WTC11 (cell line): ENCODE results near the gene TMEM235. TPM values are rescaled to one million over a fixed set of nuclear protein-coding genes. Genes with fewer than 3 reads are reported as not detected.

Experiments used
- ATAC-seq: fragments of 200-7000 bp; cut with Tn5 transposase; 2 replicates; pipeline ENCODE4 v1.10.0; 2021; ENCODE audit warnings: mild to moderate bottlenecking, moderate library complexity
- CTCF ChIA-PET: fragments of 300-600 bp; sonication (Branson Sonifier 250); formaldehyde crosslinking; loops from one replicate; lab custom pipeline; 2021; ENCODE audit warnings: antibody characterized with exemption; lab: Charles Lee
- POLR2A ChIA-PET: fragments of 350-600 bp; sonication (Branson Sonifier 250); formaldehyde crosslinking; loops from one replicate; lab custom pipeline; 2021; ENCODE audit warnings: antibody characterized with exemption; lab: Charles Lee
- DNase-seq: peaks from one replicate; pipeline ENCODE4 v3.0.0; 2021; ENCODE audit warnings: low spot score
- H3K27ac Mint-ChIP-seq: 2 replicates; pipeline ENCODE4 v1.8.0; 2021; ENCODE audit warnings: mixed read lengths
- H3K27me3 Mint-ChIP-seq: 2 replicates; pipeline ENCODE4 v1.8.0; 2021; ENCODE audit warnings: low read depth, mild to moderate bottlenecking, moderate library complexity, mixed read lengths
- H3K36me3 Mint-ChIP-seq: 2 replicates; pipeline ENCODE4 v1.8.0; 2021; ENCODE audit warnings: mixed read lengths
- H3K4me1 Mint-ChIP-seq: 2 replicates; pipeline ENCODE4 v1.8.0; 2022; ENCODE audit warnings: mixed read lengths
- H3K4me3 Mint-ChIP-seq: 2 replicates; pipeline ENCODE4 v1.8.0; 2021; ENCODE audit warnings: mild to moderate bottlenecking, moderate library complexity, mixed read lengths
- H3K9me3 Mint-ChIP-seq: 2 replicates; pipeline ENCODE4 v1.8.0; 2021; ENCODE audit warnings: mixed read lengths
- CREM ChIP-seq: sonication (generic); formaldehyde crosslinking; IDR thresholded peaks from 2 replicates; pipeline ENCODE4 v1.8.1; 2022; ENCODE audit warnings: mild to moderate bottlenecking, missing genetic modification reagents, moderate library complexity
- ELF4 ChIP-seq: sonication (generic); formaldehyde crosslinking; IDR thresholded peaks from 2 replicates; pipeline ENCODE4 v1.8.1; 2022; ENCODE audit warnings: low read depth, mild to moderate bottlenecking, moderate library complexity, missing genetic modification reagents
- FOXJ3 ChIP-seq: sonication (generic); formaldehyde crosslinking; IDR thresholded peaks from 2 replicates; pipeline ENCODE4 v1.9.0; 2021; ENCODE audit warnings: missing genetic modification reagents, mild to moderate bottlenecking, borderline replicate concordance
- IRF2 ChIP-seq: sonication (generic); formaldehyde crosslinking; IDR thresholded peaks from 2 replicates; pipeline ENCODE4 v1.8.0; 2022; ENCODE audit warnings: low read depth, missing genetic modification reagents, borderline replicate concordance
- JUN ChIP-seq: sonication (generic); formaldehyde crosslinking; IDR thresholded peaks from 2 replicates; pipeline ENCODE4 v1.8.0; 2023; ENCODE audit warnings: mild to moderate bottlenecking, missing genetic modification reagents
- KAT7 ChIP-seq: sonication (generic); formaldehyde crosslinking; IDR thresholded peaks from 2 replicates; pipeline ENCODE4 v1.8.1; 2023; ENCODE audit warnings: missing genetic modification reagents, mild to moderate bottlenecking, borderline replicate concordance
- MYBL2 ChIP-seq: sonication (generic); formaldehyde crosslinking; IDR thresholded peaks from 2 replicates; pipeline ENCODE4 v1.8.1; 2023; ENCODE audit warnings: mild to moderate bottlenecking, moderate library complexity, missing genetic modification reagents
- NFATC4 ChIP-seq: fragments of 250-450 bp; sonication (Bioruptor Pico); IDR thresholded peaks from 2 replicates; pipeline ENCODE4 v1.9.0; 2021; ENCODE audit warnings: mild to moderate bottlenecking
- NFYB ChIP-seq: sonication (generic); formaldehyde crosslinking; conservative IDR thresholded peaks from 2 replicates; pipeline ENCODE4 v1.8.0; 2022; ENCODE audit warnings: low read depth, missing genetic modification reagents
- NR3C1 ChIP-seq: sonication (generic); formaldehyde crosslinking; conservative IDR thresholded peaks from 2 replicates; pipeline ENCODE4 v1.8.1; 2023; ENCODE audit warnings: low read depth, mild to moderate bottlenecking, missing genetic modification reagents
- OVOL2 ChIP-seq: fragments of 250-450 bp; sonication (Bioruptor Pico); IDR thresholded peaks from 2 replicates; pipeline ENCODE4 v1.9.0; 2021; ENCODE audit warnings: mild to moderate bottlenecking, borderline replicate concordance
- PRRX2 ChIP-seq: fragments of 250-450 bp; sonication (Bioruptor Pico); IDR thresholded peaks from 2 replicates; pipeline ENCODE4 v1.8.0; 2021; ENCODE audit warnings: mild to moderate bottlenecking
- SMAD4 ChIP-seq: sonication (generic); formaldehyde crosslinking; IDR thresholded peaks from 2 replicates; pipeline ENCODE4 v1.8.0; 2022; ENCODE audit warnings: mild to moderate bottlenecking, missing genetic modification reagents
- SP1 ChIP-seq: sonication (generic); formaldehyde crosslinking; conservative IDR thresholded peaks from 2 replicates; pipeline ENCODE4 v1.8.1; 2022; ENCODE audit warnings: missing genetic modification reagents
- TEAD1 ChIP-seq: sonication (generic); formaldehyde crosslinking; IDR thresholded peaks from 2 replicates; pipeline ENCODE4 v1.8.0; 2022; ENCODE audit warnings: mild to moderate bottlenecking, missing genetic modification reagents
- ZNF263 ChIP-seq: sonication (generic); formaldehyde crosslinking; IDR thresholded peaks from 2 replicates; pipeline ENCODE4 v1.8.1; 2022; ENCODE audit warnings: low read depth, mild to moderate bottlenecking, moderate library complexity, missing genetic modification reagents
- ZNF396 ChIP-seq: fragments of 250-450 bp; sonication (Bioruptor Pico); IDR thresholded peaks from 2 replicates; pipeline ENCODE4 v1.8.0; 2021; ENCODE audit warnings: mild to moderate bottlenecking, moderate library complexity, borderline replicate concordance
- ZNF416 ChIP-seq: fragments of 250-450 bp; sonication (Bioruptor Pico); IDR thresholded peaks from 2 replicates; pipeline ENCODE4 v1.9.0; 2021; ENCODE audit warnings: mild to moderate bottlenecking, inconsistent platforms
- ZNF671 ChIP-seq: fragments of 250-450 bp; sonication (Bioruptor Pico); IDR thresholded peaks from 2 replicates; pipeline ENCODE4 v1.8.0; 2021; ENCODE audit warnings: mild to moderate bottlenecking
- total RNA-seq: library from RNA; stranded (reverse); gene quantifications from 3 replicates; pipeline ENCODE4 v1.2.3, GENCODE V29; 2021
- TF ChIP-seq, protein P1 (sequence below): sonication (generic); formaldehyde crosslinking; IDR thresholded peaks from 2 replicates; pipeline ENCODE4 v1.8.1; 2022; ENCODE audit warnings: low read depth, missing genetic modification reagents, borderline replicate concordance
- TF ChIP-seq, protein P2 (sequence below): sonication (generic); formaldehyde crosslinking; IDR thresholded peaks from 2 replicates; pipeline ENCODE4 v1.8.0; 2022; ENCODE audit warnings: mild to moderate bottlenecking, missing genetic modification reagents
- TF ChIP-seq, protein P3 (sequence below): sonication (generic); formaldehyde crosslinking; IDR thresholded peaks from 2 replicates; pipeline ENCODE4 v1.8.0; 2022; ENCODE audit warnings: mild to moderate bottlenecking, missing genetic modification reagents
- TF ChIP-seq, protein P4 (sequence below): sonication (generic); formaldehyde crosslinking; IDR thresholded peaks from 2 replicates; pipeline ENCODE4 v1.8.0; 2023; ENCODE audit warnings: missing genetic modification reagents
- TF ChIP-seq, protein P5 (sequence below): fragments of 250-450 bp; sonication (Bioruptor Pico); IDR thresholded peaks from 2 replicates; pipeline ENCODE4 v1.9.0; 2021; ENCODE audit warnings: mild to moderate bottlenecking, borderline replicate concordance
- TF ChIP-seq, protein P6 (sequence below): sonication (generic); formaldehyde crosslinking; IDR thresholded peaks from 2 replicates; pipeline ENCODE4 v1.8.1; 2023; ENCODE audit warnings: mild to moderate bottlenecking, missing genetic modification reagents

TMEM235 gene
- total RNA-seq, 1 experiment from 2014 or later, result 0.24 TPM

DNA sequence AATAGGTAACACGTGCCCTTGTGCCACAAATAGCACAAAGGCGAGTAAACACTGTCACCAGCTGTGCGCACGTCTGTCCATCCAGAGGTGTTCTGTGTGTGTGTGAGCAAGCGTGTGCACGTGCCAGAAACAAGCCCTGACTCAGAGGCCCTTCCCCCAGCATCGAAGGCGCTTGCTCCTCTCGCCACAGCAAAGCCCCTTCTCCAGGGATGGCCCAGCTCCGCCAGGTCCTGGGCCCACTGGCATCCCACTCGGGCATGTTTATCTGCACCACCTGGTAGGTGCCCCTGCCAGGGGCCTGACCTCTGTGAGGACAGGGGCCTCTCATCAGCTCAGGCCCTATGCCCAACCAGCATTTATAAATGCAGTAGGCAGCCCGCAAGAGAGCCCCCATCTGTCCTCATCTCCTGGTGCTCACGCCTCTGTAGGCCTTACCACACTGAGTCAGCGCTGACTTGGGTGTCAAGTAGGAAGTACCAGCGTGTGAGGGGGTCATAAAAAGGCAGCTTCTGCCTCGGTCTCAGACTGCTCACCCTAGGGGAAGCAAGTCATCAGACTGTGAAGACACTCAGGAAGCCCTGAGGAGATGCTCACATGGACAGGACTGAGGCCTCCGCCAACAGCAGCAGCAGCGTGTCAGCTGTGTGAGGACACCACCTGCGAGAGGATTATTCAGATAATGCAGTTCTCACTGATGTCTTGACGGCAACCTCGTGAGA, 10.8 kb downstream of the TMEM235 start (continued):
- TF ChIP-seq, protein P1, sequence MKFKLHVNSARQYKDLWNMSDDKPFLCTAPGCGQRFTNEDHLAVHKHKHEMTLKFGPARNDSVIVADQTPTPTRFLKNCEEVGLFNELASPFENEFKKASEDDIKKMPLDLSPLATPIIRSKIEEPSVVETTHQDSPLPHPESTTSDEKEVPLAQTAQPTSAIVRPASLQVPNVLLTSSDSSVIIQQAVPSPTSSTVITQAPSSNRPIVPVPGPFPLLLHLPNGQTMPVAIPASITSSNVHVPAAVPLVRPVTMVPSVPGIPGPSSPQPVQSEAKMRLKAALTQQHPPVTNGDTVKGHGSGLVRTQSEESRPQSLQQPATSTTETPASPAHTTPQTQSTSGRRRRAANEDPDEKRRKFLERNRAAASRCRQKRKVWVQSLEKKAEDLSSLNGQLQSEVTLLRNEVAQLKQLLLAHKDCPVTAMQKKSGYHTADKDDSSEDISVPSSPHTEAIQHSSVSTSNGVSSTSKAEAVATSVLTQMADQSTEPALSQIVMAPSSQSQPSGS, result no peak
- TF ChIP-seq, protein P2, sequence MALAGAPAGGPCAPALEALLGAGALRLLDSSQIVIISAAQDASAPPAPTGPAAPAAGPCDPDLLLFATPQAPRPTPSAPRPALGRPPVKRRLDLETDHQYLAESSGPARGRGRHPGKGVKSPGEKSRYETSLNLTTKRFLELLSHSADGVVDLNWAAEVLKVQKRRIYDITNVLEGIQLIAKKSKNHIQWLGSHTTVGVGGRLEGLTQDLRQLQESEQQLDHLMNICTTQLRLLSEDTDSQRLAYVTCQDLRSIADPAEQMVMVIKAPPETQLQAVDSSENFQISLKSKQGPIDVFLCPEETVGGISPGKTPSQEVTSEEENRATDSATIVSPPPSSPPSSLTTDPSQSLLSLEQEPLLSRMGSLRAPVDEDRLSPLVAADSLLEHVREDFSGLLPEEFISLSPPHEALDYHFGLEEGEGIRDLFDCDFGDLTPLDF, result no peak
- TF ChIP-seq KAT7 (CRISPR knock-in tag) (no peak), ZNF396 (no peak), ZNF416 (CRISPR knock-in tag) (no peak), FOXJ3 (CRISPR knock-in tag) (no peak), SMAD4 (CRISPR knock-in tag) (no peak), MYBL2 (no peak)
- TF ChIP-seq, protein P3, sequence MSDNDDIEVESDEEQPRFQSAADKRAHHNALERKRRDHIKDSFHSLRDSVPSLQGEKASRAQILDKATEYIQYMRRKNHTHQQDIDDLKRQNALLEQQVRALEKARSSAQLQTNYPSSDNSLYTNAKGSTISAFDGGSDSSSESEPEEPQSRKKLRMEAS (CRISPR knock-in tag), result no peak
- TF ChIP-seq, protein P4, sequence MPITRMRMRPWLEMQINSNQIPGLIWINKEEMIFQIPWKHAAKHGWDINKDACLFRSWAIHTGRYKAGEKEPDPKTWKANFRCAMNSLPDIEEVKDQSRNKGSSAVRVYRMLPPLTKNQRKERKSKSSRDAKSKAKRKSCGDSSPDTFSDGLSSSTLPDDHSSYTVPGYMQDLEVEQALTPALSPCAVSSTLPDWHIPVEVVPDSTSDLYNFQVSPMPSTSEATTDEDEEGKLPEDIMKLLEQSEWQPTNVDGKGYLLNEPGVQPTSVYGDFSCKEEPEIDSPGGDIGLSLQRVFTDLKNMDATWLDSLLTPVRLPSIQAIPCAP, result no peak

DNA sequence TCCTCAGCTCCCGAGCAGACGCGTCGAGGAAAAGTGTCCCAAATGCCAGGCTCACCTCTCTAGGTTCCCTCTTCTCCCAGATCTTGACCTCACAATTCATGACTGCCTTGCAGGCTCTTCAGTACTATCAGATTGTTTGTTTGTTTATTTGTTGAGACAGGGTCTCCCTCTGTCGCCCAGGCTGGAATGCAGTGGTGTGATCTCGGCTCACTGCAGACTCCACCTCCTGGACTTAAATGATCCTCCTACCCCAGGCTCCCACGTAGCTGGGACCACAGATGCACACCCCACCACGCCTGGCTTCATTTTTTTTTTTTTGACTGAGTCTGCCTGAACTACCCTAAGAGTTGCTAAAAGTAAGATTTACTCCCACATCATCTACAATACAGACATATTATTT, 15.9 kb downstream of the TMEM235 start:
- CTCF ChIA-PET, result interaction anchor here (1.1 to 1.7 kb wide), 3 partner anchors 11 to 175 kb away, joined by 3 to 4 read pairs (median 4); no protein-coding TSS in a partner anchor
- H3K36me3 Mint-ChIP-seq, result peaks cover 3% of the 10 kb centered on the region; the same call in 1 of the 2 replicates
- H3K27me3 Mint-ChIP-seq, result no peaks in the 10 kb centered on the region
- ATAC-seq, result no peak
- H3K9me3 Mint-ChIP-seq, result peaks cover 5% of the 10 kb centered on the region
- TF ChIP-seq ZNF671 (CRISPR knock-in tag), result no peak
- TF ChIP-seq, protein P5, sequence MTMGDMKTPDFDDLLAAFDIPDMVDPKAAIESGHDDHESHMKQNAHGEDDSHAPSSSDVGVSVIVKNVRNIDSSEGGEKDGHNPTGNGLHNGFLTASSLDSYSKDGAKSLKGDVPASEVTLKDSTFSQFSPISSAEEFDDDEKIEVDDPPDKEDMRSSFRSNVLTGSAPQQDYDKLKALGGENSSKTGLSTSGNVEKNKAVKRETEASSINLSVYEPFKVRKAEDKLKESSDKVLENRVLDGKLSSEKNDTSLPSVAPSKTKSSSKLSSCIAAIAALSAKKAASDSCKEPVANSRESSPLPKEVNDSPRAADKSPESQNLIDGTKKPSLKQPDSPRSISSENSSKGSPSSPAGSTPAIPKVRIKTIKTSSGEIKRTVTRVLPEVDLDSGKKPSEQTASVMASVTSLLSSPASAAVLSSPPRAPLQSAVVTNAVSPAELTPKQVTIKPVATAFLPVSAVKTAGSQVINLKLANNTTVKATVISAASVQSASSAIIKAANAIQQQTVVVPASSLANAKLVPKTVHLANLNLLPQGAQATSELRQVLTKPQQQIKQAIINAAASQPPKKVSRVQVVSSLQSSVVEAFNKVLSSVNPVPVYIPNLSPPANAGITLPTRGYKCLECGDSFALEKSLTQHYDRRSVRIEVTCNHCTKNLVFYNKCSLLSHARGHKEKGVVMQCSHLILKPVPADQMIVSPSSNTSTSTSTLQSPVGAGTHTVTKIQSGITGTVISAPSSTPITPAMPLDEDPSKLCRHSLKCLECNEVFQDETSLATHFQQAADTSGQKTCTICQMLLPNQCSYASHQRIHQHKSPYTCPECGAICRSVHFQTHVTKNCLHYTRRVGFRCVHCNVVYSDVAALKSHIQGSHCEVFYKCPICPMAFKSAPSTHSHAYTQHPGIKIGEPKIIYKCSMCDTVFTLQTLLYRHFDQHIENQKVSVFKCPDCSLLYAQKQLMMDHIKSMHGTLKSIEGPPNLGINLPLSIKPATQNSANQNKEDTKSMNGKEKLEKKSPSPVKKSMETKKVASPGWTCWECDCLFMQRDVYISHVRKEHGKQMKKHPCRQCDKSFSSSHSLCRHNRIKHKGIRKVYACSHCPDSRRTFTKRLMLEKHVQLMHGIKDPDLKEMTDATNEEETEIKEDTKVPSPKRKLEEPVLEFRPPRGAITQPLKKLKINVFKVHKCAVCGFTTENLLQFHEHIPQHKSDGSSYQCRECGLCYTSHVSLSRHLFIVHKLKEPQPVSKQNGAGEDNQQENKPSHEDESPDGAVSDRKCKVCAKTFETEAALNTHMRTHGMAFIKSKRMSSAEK (CRISPR knock-in tag), result no peak
- TF ChIP-seq IRF2 (CRISPR knock-in tag), result no peak
- no peak for TF ChIP-seq PRRX2 (CRISPR knock-in tag)
- TF ChIP-seq OVOL2 (CRISPR knock-in tag), result no peak
- TF ChIP-seq NFYB (CRISPR knock-in tag), result no peak
- no peak for TF ChIP-seq SP1 (CRISPR knock-in tag)
- TF ChIP-seq, protein P6, sequence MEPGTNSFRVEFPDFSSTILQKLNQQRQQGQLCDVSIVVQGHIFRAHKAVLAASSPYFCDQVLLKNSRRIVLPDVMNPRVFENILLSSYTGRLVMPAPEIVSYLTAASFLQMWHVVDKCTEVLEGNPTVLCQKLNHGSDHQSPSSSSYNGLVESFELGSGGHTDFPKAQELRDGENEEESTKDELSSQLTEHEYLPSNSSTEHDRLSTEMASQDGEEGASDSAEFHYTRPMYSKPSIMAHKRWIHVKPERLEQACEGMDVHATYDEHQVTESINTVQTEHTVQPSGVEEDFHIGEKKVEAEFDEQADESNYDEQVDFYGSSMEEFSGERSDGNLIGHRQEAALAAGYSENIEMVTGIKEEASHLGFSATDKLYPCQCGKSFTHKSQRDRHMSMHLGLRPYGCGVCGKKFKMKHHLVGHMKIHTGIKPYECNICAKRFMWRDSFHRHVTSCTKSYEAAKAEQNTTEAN (CRISPR knock-in tag), result no peak
- no peak for TF ChIP-seq ELF4
- no peak for TF ChIP-seq TEAD1 (CRISPR knock-in tag)
- no peak for TF ChIP-seq NR3C1 (CRISPR knock-in tag)
- TF ChIP-seq ZNF263 (CRISPR knock-in tag), result no peak
- no peak for TF ChIP-seq JUN (CRISPR knock-in tag)
- no peak for TF ChIP-seq CREM (CRISPR knock-in tag)
- no peak for TF ChIP-seq NFATC4 (CRISPR knock-in tag)
- TF ChIP-seq, all 79 proteins: peak for 0
- POLR2A ChIA-PET, result no interaction called here
- DNase-seq, result peak; percentile 9
- Mint-ChIP-seq H3K4me3 (no peak overlapping the region), H3K27ac (no peak overlapping the region), H3K4me1 (peaks cover 16% of the 10 kb centered on the region)
